ENCODE measurements around the gene SLC25A21. TPM values are rescaled to one million over a fixed set of nuclear protein-coding genes. Genes with fewer than 3 reads are reported as not detected.

Gene SLC25A21
- total and polyA plus RNA-seq, 9 donors: 0.57 to 1.6 (median 1.1) TPM; not detected in 1

GRCh38 chr14:37179896-37180502, 7.6 kb upstream of the SLC25A21 start:
- TF ChIP-seq EP300 (IDR thresholded peaks at IDR 0.05) (no peak), CTCF (IDR thresholded peaks at IDR 0.05) (no peak), POLR2A (IDR thresholded peaks at IDR 0.05) (no peak)
- no peak overlapping the region for H3K4me3 ChIP-seq
- H3K4me1 ChIP-seq (ENCODE audit: insufficient read depth): no peaks in the 10 kb centered on the region
- intact Hi-C loops (cut with DNase I): no loop called here
- H3K27ac ChIP-seq: no peak overlapping the region
- no peaks in the 10 kb centered on the region for H3K36me3 ChIP-seq
- H3K9me3 ChIP-seq: no peaks in the 10 kb centered on the region
- WGBS, 3 donors: 82 to 91% (median 86%) methylated on average over 4 of the region's 4 CpGs
- DNase-seq: no peak
- H3K27me3 ChIP-seq: no peaks in the 10 kb centered on the region

GRCh38 chr14:37172936-37173614, 669 bp upstream of the SLC25A21 start:
- DNase-seq: no peak
- H3K36me3 ChIP-seq: no peaks in the 10 kb centered on the region
- no peaks in the 10 kb centered on the region for H3K4me1 ChIP-seq (ENCODE audit: insufficient read depth)
- peak overlapping the region; percentile 86 for H3K4me3 ChIP-seq
- 67 to 77% (median 74%) methylated on average over 5 of the region's 5 CpGs for WGBS, 3 donors
- no peaks in the 10 kb centered on the region for H3K27me3 ChIP-seq
- intact Hi-C loops (cut with DNase I): no loop called here
- H3K9me3 ChIP-seq: no peaks in the 10 kb centered on the region
- H3K27ac ChIP-seq: peak overlapping the region in 1 of 2 donors; percentile 93
- TF ChIP-seq CTCF (IDR thresholded peaks at IDR 0.05) (no peak), EP300 (IDR thresholded peaks at IDR 0.05) (no peak), POLR2A (IDR thresholded peaks at IDR 0.05) (no peak)

GRCh38 chr14:37171678-37172023, 755 bp downstream of the SLC25A21 start:
- no peaks in the 10 kb centered on the region for H3K27me3 ChIP-seq
- TF ChIP-seq EP300 (IDR thresholded peaks at IDR 0.05) (no peak), CTCF (IDR thresholded peaks at IDR 0.05) (no peak), POLR2A (IDR thresholded peaks at IDR 0.05) (no peak)
- intact Hi-C loops (cut with DNase I): no loop called here
- WGBS, 3 donors: 1 to 3% (median 1%) methylated on average over 6 of the region's 6 CpGs
- no peaks in the 10 kb centered on the region for H3K9me3 ChIP-seq
- peak overlapping the region in 1 of 2 donors; percentile 93 for H3K27ac ChIP-seq
- no peaks in the 10 kb centered on the region for H3K4me1 ChIP-seq (ENCODE audit: insufficient read depth)
- H3K36me3 ChIP-seq: no peaks in the 10 kb centered on the region
- DNase-seq: no peak
- H3K4me3 ChIP-seq: peak overlapping the region; percentile 86

GRCh38 chr14:37170993-37171392, 1.4 kb downstream of the SLC25A21 start:
- Histone ChIP-seq H3K27me3 (no peaks in the 10 kb centered on the region), H3K36me3 (no peaks in the 10 kb centered on the region), H3K27ac (no peak overlapping the region), H3K4me3 (no peak overlapping the region), H3K4me1 (ENCODE audit: insufficient read depth) (no peaks in the 10 kb centered on the region), H3K9me3 (no peaks in the 10 kb centered on the region)
- intact Hi-C loops (cut with DNase I): no loop called here
- no peak for DNase-seq
- 75 to 80% (median 79%) methylated on average over 10 of the region's 10 CpGs for WGBS, 3 donors
- TF ChIP-seq CTCF (IDR thresholded peaks at IDR 0.05): no peak
- TF ChIP-seq POLR2A (IDR thresholded peaks at IDR 0.05): no peak
- no peak for TF ChIP-seq EP300 (IDR thresholded peaks at IDR 0.05)

Data from ovary (tissue), 9 donors.